Measurements from ENCODE around the gene ZNF668.

- no peak for TF ChIP-seq ZNF274 (IDR thresholded peaks at IDR 0.05; ENCODE audit: low read depth, low read length)
- TF ChIP-seq YY1 (IDR thresholded peaks at IDR 0.05; ENCODE audit: insufficient read depth, insufficient read length) = no peak
- TF ChIP-seq SUZ12 (IDR thresholded peaks at IDR 0.05; ENCODE audit: extremely low read depth, insufficient read depth, insufficient read length) = no peak
Measured at GRCh38 chr16:31094088-31094423, 20.0 kb upstream of the ZNF668 start.
